ENCODE measurements around the gene GRIK4. TPM values are rescaled to one million over a fixed set of nuclear protein-coding genes. Genes with fewer than 3 reads are reported as not detected.

The GRIK4 gene
- total and polyA plus RNA-seq, 2 donors (not counting 1 experiment from before 2014, with no cell fraction given), result 0.12 to 0.27 TPM

DNA sequence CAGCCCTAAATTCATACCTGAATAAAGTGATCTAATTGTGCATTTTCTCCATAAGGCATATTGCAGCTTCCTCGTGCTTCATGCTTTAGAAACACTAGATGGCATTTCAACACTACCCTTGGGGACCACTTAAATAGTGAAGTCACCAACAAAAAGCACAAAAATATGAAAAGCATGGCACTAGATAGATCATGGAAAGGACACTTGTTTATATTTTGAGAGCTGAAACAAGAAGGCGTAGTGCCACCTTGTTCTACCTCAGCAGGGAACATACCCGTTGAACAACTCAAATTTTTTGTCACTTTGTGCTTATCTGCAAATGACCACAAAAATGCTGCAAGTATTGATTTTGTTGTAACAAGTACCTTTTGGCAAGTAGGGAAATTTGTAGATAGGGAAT, 521.0 kb downstream of the GRIK4 start:
- Histone ChIP-seq H3K9me3 (ENCODE audit: control extremely low read depth in 1 of 3, control insufficient read depth in 2 of 3, insufficient read depth in 1 of 3, low read length in 2 of 3) (no peaks in the 10 kb centered on the region), H3K9ac (ENCODE audit: low read length) (no peak overlapping the region), H3K4me1 (ENCODE audit: control insufficient read depth in 2 of 2, insufficient read depth in 2 of 2, low read length in 2 of 2) (no peaks in the 10 kb centered on the region), H3K36me3 (replicated peaks in 1 of 2; ENCODE audit: control extremely low read depth in 1 of 2, control insufficient read depth in 1 of 2, extremely low read depth in 1 of 2, insufficient read depth in 2 of 2, low read length in 1 of 2) (peaks cover 0 to 4% of the 10 kb centered on the region in 2 experiments), H3K4me2 (replicated peaks; ENCODE audit: low read depth, low read length, poor library complexity, severe bottlenecking) (no peak overlapping the region), H4K20me1 (ENCODE audit: control insufficient read depth, insufficient read depth, low read length, poor library complexity, severe bottlenecking) (no peaks in the 10 kb centered on the region), H3K4me3 (ENCODE audit: control extremely low read depth in 1 of 5, extremely low read depth in 1 of 5, insufficient read depth in 1 of 5, low read depth in 2 of 5, low read length in 4 of 5) (no peak overlapping the region), H2AFZ (ENCODE audit: insufficient read depth, low read depth, low read length, poor library complexity, severe bottlenecking) (no peak overlapping the region), H3K27me3 (replicated peaks in 1 of 4; ENCODE audit: control extremely low read depth in 1 of 4, control insufficient read depth in 3 of 4, insufficient read depth in 4 of 4, low read length in 3 of 4) (no peaks in the 10 kb centered on the region), H3K27ac (ENCODE audit: low read length in 2 of 2) (no peak overlapping the region), H3K79me2 (ENCODE audit: control insufficient read depth, insufficient read depth, low read length) (peaks cover 18% of the 10 kb centered on the region)
- no peak for TF ChIP-seq EZH2 (IDR thresholded peaks at IDR 0.05; ENCODE audit: borderline replicate concordance, insufficient read depth, low read depth, low read length, poor library complexity, severe bottlenecking)
- TF ChIP-seq, protein P1, sequence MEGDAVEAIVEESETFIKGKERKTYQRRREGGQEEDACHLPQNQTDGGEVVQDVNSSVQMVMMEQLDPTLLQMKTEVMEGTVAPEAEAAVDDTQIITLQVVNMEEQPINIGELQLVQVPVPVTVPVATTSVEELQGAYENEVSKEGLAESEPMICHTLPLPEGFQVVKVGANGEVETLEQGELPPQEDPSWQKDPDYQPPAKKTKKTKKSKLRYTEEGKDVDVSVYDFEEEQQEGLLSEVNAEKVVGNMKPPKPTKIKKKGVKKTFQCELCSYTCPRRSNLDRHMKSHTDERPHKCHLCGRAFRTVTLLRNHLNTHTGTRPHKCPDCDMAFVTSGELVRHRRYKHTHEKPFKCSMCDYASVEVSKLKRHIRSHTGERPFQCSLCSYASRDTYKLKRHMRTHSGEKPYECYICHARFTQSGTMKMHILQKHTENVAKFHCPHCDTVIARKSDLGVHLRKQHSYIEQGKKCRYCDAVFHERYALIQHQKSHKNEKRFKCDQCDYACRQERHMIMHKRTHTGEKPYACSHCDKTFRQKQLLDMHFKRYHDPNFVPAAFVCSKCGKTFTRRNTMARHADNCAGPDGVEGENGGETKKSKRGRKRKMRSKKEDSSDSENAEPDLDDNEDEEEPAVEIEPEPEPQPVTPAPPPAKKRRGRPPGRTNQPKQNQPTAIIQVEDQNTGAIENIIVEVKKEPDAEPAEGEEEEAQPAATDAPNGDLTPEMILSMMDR (IDR thresholded peaks at IDR 0.05), result no peak
- Mint-ChIP-seq H3K27ac (no peak overlapping the region), H3K4me3 (no peak overlapping the region), H3K9me3 (ENCODE audit: insufficient read depth) (no peaks in the 10 kb centered on the region), H3K4me1 (no peaks in the 10 kb centered on the region), H3K27me3 (no peaks in the 10 kb centered on the region)
- CTCF ChIA-PET, result no interaction called here
- POLR2A ChIA-PET, result no interaction called here
- no peak for ATAC-seq (ENCODE audit: low read depth)
- 100% methylated on average over 2 of the region's 3 CpGs for WGBS (ENCODE audit: insufficient coverage)
- intact Hi-C loops (cut with micrococcal nuclease), result no loop called here
- no peak for DNase-seq

DNA sequence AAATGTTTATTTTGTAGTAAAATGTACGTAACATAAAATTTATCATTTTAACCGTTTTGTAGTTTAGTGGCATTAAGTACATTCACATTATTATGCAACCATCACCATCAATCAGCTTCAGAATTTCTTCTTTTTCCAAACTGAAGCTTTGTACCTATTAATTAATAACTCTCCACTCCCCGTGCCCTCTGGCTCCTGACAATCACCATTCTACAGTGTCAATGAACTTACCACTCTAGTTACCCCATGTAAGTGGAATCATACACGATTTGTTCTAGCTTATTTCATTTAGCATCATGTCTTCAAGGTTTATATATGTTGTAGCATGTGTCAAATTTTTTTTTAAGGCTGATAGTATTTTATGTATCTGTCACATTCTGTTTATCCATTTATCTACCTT, 522.1 kb downstream of the GRIK4 start:
- Mint-ChIP-seq H3K4me3 (no peak overlapping the region), H3K4me1 (no peaks in the 10 kb centered on the region), H3K27me3 (no peaks in the 10 kb centered on the region), H3K9me3 (ENCODE audit: insufficient read depth) (no peaks in the 10 kb centered on the region), H3K27ac (no peak overlapping the region)
- H3K4me3 ChIP-seq (ENCODE audit: control extremely low read depth in 1 of 5, extremely low read depth in 1 of 5, insufficient read depth in 1 of 5, low read depth in 2 of 5, low read length in 4 of 5), result no peak overlapping the region
- no peak overlapping the region for H3K9ac ChIP-seq (ENCODE audit: low read length)
- H2AFZ ChIP-seq (ENCODE audit: insufficient read depth, low read depth, low read length, poor library complexity, severe bottlenecking), result no peak overlapping the region
- no peaks in the 10 kb centered on the region for H3K4me1 ChIP-seq (ENCODE audit: control insufficient read depth in 2 of 2, insufficient read depth in 2 of 2, low read length in 2 of 2)
- POLR2A ChIA-PET, result no interaction called here
- H3K4me2 ChIP-seq (replicated peaks; ENCODE audit: low read depth, low read length, poor library complexity, severe bottlenecking), result no peak overlapping the region
- H4K20me1 ChIP-seq (ENCODE audit: control insufficient read depth, insufficient read depth, low read length, poor library complexity, severe bottlenecking), result no peaks in the 10 kb centered on the region
- peaks cover 18% of the 10 kb centered on the region for H3K79me2 ChIP-seq (ENCODE audit: control insufficient read depth, insufficient read depth, low read length)
- DNase-seq, result no peak
- peaks cover 0 to 4% of the 10 kb centered on the region in 2 experiments for H3K36me3 ChIP-seq (replicated peaks in 1 of 2; ENCODE audit: control extremely low read depth in 1 of 2, control insufficient read depth in 1 of 2, extremely low read depth in 1 of 2, insufficient read depth in 2 of 2, low read length in 1 of 2)
- H3K9me3 ChIP-seq (ENCODE audit: control extremely low read depth in 1 of 3, control insufficient read depth in 2 of 3, insufficient read depth in 1 of 3, low read length in 2 of 3), result no peaks in the 10 kb centered on the region
- ATAC-seq (ENCODE audit: low read depth), result no peak
- no peaks in the 10 kb centered on the region for H3K27me3 ChIP-seq (replicated peaks in 1 of 4; ENCODE audit: control extremely low read depth in 1 of 4, control insufficient read depth in 3 of 4, insufficient read depth in 4 of 4, low read length in 3 of 4)
- WGBS (ENCODE audit: insufficient coverage), result no CpG with 5 or more reads among the region's 4 CpGs
- intact Hi-C loops (cut with micrococcal nuclease), result no loop called here
- no peak overlapping the region for H3K27ac ChIP-seq (ENCODE audit: low read length in 2 of 2)
- CTCF ChIA-PET, result no interaction called here
- TF ChIP-seq, protein P1 (IDR thresholded peaks at IDR 0.05), result no peak
- TF ChIP-seq EZH2 (IDR thresholded peaks at IDR 0.05; ENCODE audit: borderline replicate concordance, insufficient read depth, low read depth, low read length, poor library complexity, severe bottlenecking), result no peak
